Breast epithelium (tissue), 4 donors: ENCODE results near the gene SH3D19. TPM values are rescaled to one million over a fixed set of nuclear protein-coding genes. Genes with fewer than 3 reads are reported as not detected.
A peak's percentile ranks its signal among the peaks of the same experiment; 100 is the strongest.

Source experiments
- DNase-seq, 2 donors: peaks; one replicate each; pipeline ENCODE4 v3.0.0-alpha.2; 2019; ENCODE audit warnings: low spot score in 2 of 2
- H3K27ac ChIP-seq, 2 donors: fragments of 200-600 bp; sonication (generic) in 1 of 2; one replicate each; pipeline ENCODE4 v1.5.1; 2016 to 2019; ENCODE audit warnings: mild to moderate bottlenecking in 1 of 2
- H3K27me3 ChIP-seq, 2 donors: fragments of 200-600 bp; sonication (generic) in 1 of 2; one replicate each; pipeline versions ENCODE4 v1.5.1 to v1.6.0; 2017 to 2019; ENCODE audit warnings: control low read depth in 1 of 2, mild to moderate bottlenecking in 1 of 2
- H3K36me3 ChIP-seq: fragments of 200-600 bp; one replicate; pipeline ENCODE4 v1.5.1; 2019
- H3K4me1 ChIP-seq, 2 donors: fragments of 200-600 bp; sonication (generic); one replicate each; pipeline ENCODE4 v1.5.1; 2016 to 2019; ENCODE audit warnings: control low read depth in 1 of 2
- H3K4me3 ChIP-seq, 3 donors: fragments of 200-600 bp; sonication (generic); 1 replicate in 2 of 3; 2 replicates in 1 of 3; pipeline ENCODE4 v1.5.1; 2016 to 2019; ENCODE audit warnings: mild to moderate bottlenecking in 3 of 3, moderate library complexity in 2 of 3
- H3K9me3 ChIP-seq, 2 donors: fragments of 200-600 bp; sonication (generic) in 1 of 2; one replicate each; pipeline ENCODE4 v1.5.1; 2016 to 2019; ENCODE audit warnings: control low read depth in 1 of 2
- CTCF ChIP-seq, 3 donors: fragments of 450-650 bp; IDR thresholded peaks; one replicate each; pipeline ENCODE4 v1.5.1; 2016 to 2017; ENCODE audit warnings: antibody characterized with exemption in 3 of 3, mild to moderate bottlenecking in 3 of 3, moderate library complexity in 3 of 3
- POLR2A ChIP-seq: fragments of 450-650 bp; IDR thresholded peaks from one replicate; pipeline ENCODE4 v1.6.1; 2016; ENCODE audit warnings: antibody characterized with exemption, mild to moderate bottlenecking, moderate library complexity
- POLR2AphosphoS5 ChIP-seq, 3 donors: sonication (generic); formaldehyde crosslinking; IDR thresholded peaks; one replicate each; pipeline ENCODE4 v1.6.1; 2017; ENCODE audit warnings: antibody characterized with exemption in 3 of 3
- intact Hi-C: fragments of 100-400 bp; cut with DNase I; formaldehyde crosslinking; loops from one replicate; pipeline ENCODE4 v1.15.1; 2023; ENCODE audit warnings: low total_unique reads
- total RNA-seq, 3 donors: library from RNA; depleted of rRNA; stranded (reverse); fragments of >200 nt; gene quantifications; one replicate each; pipeline ENCODE4 v1.1.0, GENCODE V29; 2016

The SH3D19 gene
- total RNA-seq, 3 donors from 2014 or later = 82.9 to 297 (median 113) TPM

- Histone ChIP-seq H3K27me3 (no peaks in the 10 kb centered on the region), H3K27ac (no peak overlapping the region), H3K4me3 (no peak overlapping the region), H3K36me3 (no peaks in the 10 kb centered on the region), H3K9me3 (no peaks in the 10 kb centered on the region), H3K4me1 (no peaks in the 10 kb centered on the region)
- intact Hi-C loops = no loop called here
- DNase-seq = no peak
- no peak for TF ChIP-seq CTCF (IDR thresholded peaks at IDR 0.05)
- TF ChIP-seq POLR2AphosphoS5 (IDR thresholded peaks at IDR 0.05) = no peak
- no peak for TF ChIP-seq POLR2A
Observed at GRCh38 chr4:151133311-151133710, 192.1 kb downstream of the SH3D19 start.

- H3K27ac ChIP-seq = no peak overlapping the region
- no peak for TF ChIP-seq CTCF (IDR thresholded peaks at IDR 0.05)
- TF ChIP-seq POLR2A = no peak
- TF ChIP-seq POLR2AphosphoS5 (IDR thresholded peaks at IDR 0.05) = no peak
- no peaks in the 10 kb centered on the region for H3K36me3 ChIP-seq
- H3K27me3 ChIP-seq = no peaks in the 10 kb centered on the region
- H3K4me1 ChIP-seq = no peaks in the 10 kb centered on the region
- H3K4me3 ChIP-seq = no peak overlapping the region
- DNase-seq = no peak
- intact Hi-C loops = no loop called here
- H3K9me3 ChIP-seq = no peaks in the 10 kb centered on the region
Observed at GRCh38 chr4:151129796-151130195, 195.6 kb downstream of the SH3D19 start.

- peak in 1 of 2 donors; percentile 30 for DNase-seq
- no peak overlapping the region for H3K27ac ChIP-seq
Observed at GRCh38 chr4:151117371-151117962, 207.9 kb downstream of the SH3D19 start.

GRCh38 chr4:151114986-151115385 is 210.4 kb downstream of the SH3D19 start:
- TF ChIP-seq POLR2AphosphoS5 (IDR thresholded peaks at IDR 0.05) (no peak), POLR2A (no peak), CTCF (IDR thresholded peaks at IDR 0.05) (no peak)
- H3K27me3 ChIP-seq = no peaks in the 10 kb centered on the region
- DNase-seq = no peak
- no peaks in the 10 kb centered on the region for H3K4me1 ChIP-seq
- no peak overlapping the region for H3K27ac ChIP-seq
- H3K4me3 ChIP-seq = no peak overlapping the region
- intact Hi-C loops = loop anchor here (5.0 kb wide), 1 partner anchor 67 kb away; no protein-coding TSS in a partner anchor
- no peaks in the 10 kb centered on the region for H3K36me3 ChIP-seq
- no peaks in the 10 kb centered on the region for H3K9me3 ChIP-seq

More at GRCh38 chr4:151117371-151117962, 207.9 kb downstream of the SH3D19 start:
- Histone ChIP-seq H3K27me3 (no peaks in the 10 kb centered on the region), H3K4me1 (no peaks in the 10 kb centered on the region), H3K9me3 (no peaks in the 10 kb centered on the region), H3K4me3 (no peak overlapping the region), H3K36me3 (no peaks in the 10 kb centered on the region)
- TF ChIP-seq CTCF (IDR thresholded peaks at IDR 0.05) (peak in 2 of 3 donors; percentile 50 to 71), POLR2A (no peak), POLR2AphosphoS5 (IDR thresholded peaks at IDR 0.05) (no peak)
- intact Hi-C loops = no loop called here

- no peak for DNase-seq
- H3K36me3 ChIP-seq = no peaks in the 10 kb centered on the region
- no peak overlapping the region for H3K4me3 ChIP-seq
- H3K9me3 ChIP-seq = no peaks in the 10 kb centered on the region
- intact Hi-C loops = loop anchor here (5.0 kb wide), 1 partner anchor 68 kb away; no protein-coding TSS in a partner anchor
- H3K27me3 ChIP-seq = no peaks in the 10 kb centered on the region
- H3K4me1 ChIP-seq = no peaks in the 10 kb centered on the region
- H3K27ac ChIP-seq = no peak overlapping the region
- no peak for TF ChIP-seq POLR2A
- no peak for TF ChIP-seq POLR2AphosphoS5 (IDR thresholded peaks at IDR 0.05)
- no peak for TF ChIP-seq CTCF (IDR thresholded peaks at IDR 0.05)
Observed at GRCh38 chr4:151114338-151114737, 211.1 kb downstream of the SH3D19 start.
